PC-9 (cell line): ENCODE measurements around the gene SREBF2.

Experiments used
- CTCF ChIP-seq: fragments of 200-600 bp; sonication (generic); conservative IDR thresholded peaks from 2 replicates; pipeline ENCODE4 v1.6.1; 2017; ENCODE audit warnings: mixed run types, antibody characterized with exemption, mild to moderate bottlenecking, moderate library complexity
- EZH2 ChIP-seq: fragments of 200-600 bp; sonication (generic); IDR thresholded peaks from 2 replicates; pipeline ENCODE4 v1.8.0; 2017; ENCODE audit warnings: antibody characterized with exemption, low read depth

- TF ChIP-seq CTCF (no peak), EZH2 (no peak)
These were observed 85.2 kb downstream of the SREBF2 start for GRCh38 chr22:41917903-41918791.
